ENCODE measurements around the gene MICB.
"Not testable (repeated sequence)": the region's sequence is repeated elsewhere in the genome, so short reads cannot be mapped to it uniquely, and the experiment has no call there.

The MICB gene

GRCh38 chr6:31497531-31498476 lies at the start of gene MICB:
Gene MICB (plus strand): TSS chr6:31498145. CDS start chr6:31498194, 49 bp downstream.
- no peak within 1 kb of the TSS for H3K4me3 ChIP-seq (ENCODE audit: low read depth, low read length)
- no peak for DNase-seq (ENCODE audit: low read depth)
- no peak for TF ChIP-seq CTCF (IDR thresholded peaks at IDR 0.05; ENCODE audit: control insufficient read depth, extremely low read depth, insufficient read depth)

- no peak for DNase-seq (ENCODE audit: low read depth)
- no peak for TF ChIP-seq CTCF (IDR thresholded peaks at IDR 0.05; ENCODE audit: control insufficient read depth, extremely low read depth, insufficient read depth)
- no peak overlapping the region for H3K4me3 ChIP-seq (ENCODE audit: low read depth, low read length)
Measured at GRCh38 chr6:31450751-31451150, 47.2 kb upstream of the MICB start.

GRCh38 chr6:31452859-31453258 lies 45.1 kb upstream of the MICB start:
- no peak overlapping the region for H3K4me3 ChIP-seq (ENCODE audit: low read depth, low read length)
- no peak for TF ChIP-seq CTCF (IDR thresholded peaks at IDR 0.05; ENCODE audit: control insufficient read depth, extremely low read depth, insufficient read depth)
- DNase-seq (ENCODE audit: low read depth): no peak

GRCh38 chr6:31453259-31453658 lies 44.7 kb upstream of the MICB start:
- DNase-seq (ENCODE audit: low read depth): no peak
- TF ChIP-seq CTCF (IDR thresholded peaks at IDR 0.05; ENCODE audit: control insufficient read depth, extremely low read depth, insufficient read depth): no peak
- H3K4me3 ChIP-seq (ENCODE audit: low read depth, low read length): no peak overlapping the region

GRCh38 chr6:31459864-31460263 lies 38.1 kb upstream of the MICB start:
- not testable (repeated sequence) for DNase-seq (ENCODE audit: low read depth); H3K4me3 ChIP-seq (ENCODE audit: low read depth, low read length)

GRCh38 chr6:31460361-31461025 lies 37.5 kb upstream of the MICB start:
- TF ChIP-seq CTCF (IDR thresholded peaks at IDR 0.05; ENCODE audit: control insufficient read depth, extremely low read depth, insufficient read depth): no peak
- no peak overlapping the region for H3K4me3 ChIP-seq (ENCODE audit: low read depth, low read length)
- no peak for DNase-seq (ENCODE audit: low read depth)
